HCT116 (cell line): Measurements from ENCODE around the gene APOM. TPM values are rescaled to one million over a fixed set of nuclear protein-coding genes. Genes with fewer than 3 reads are reported as not detected.

Source experiments
- ATAC-seq: fragments of 200-7000 bp; cut with Tn5 transposase; 2 replicates; pipeline ENCODE4 v1.9.1; 2020; ENCODE audit warnings: mild to moderate bottlenecking, moderate library complexity
- BruUV-seq: library from RNA; stranded (reverse); fragments of 400-500 nt; replicated peaks from 2 replicates; lab custom pipeline; 2021; lab: Mats Ljungman, UMichigan
- CTCF ChIA-PET: fragments of 300-600 bp; sonication (Branson Sonifier 250); formaldehyde crosslinking; loops from one replicate; lab custom pipeline; 2021; ENCODE audit warnings: antibody characterized with exemption; lab: Charles Lee
- POLR2A ChIA-PET: fragments of 300-600, 350-600 bp; sonication (Branson Sonifier 250); formaldehyde crosslinking; loops from one replicate; lab custom pipeline; 2021; ENCODE audit warnings: antibody characterized with exemption; lab: Charles Lee
- RAD21 ChIA-PET, 2 experiments: fragments of 300-600 bp; sonication (Branson Sonifier 250); formaldehyde crosslinking; loops; one replicate each; lab custom pipeline; 2023; ENCODE audit warnings: low total read pairs in 2 of 2; ENCODE audit not compliant: uncharacterized antibody in 2 of 2, unreplicated experiment in 2 of 2, low non-redundant PET in 1 of 2; lab: Charles Lee
- DNase-seq: peaks from one replicate; pipeline ENCODE4 v3.0.0-alpha.2; 2010; ENCODE audit warnings: low read depth, low spot score
- H2AFZ ChIP-seq: fragments of 200-600 bp; shearing (Covaris generic), sonication (generic); 2 replicates; pipeline ENCODE4 v1.6.1; 2017; ENCODE audit warnings: low read depth, mixed run types, mixed read lengths, antibody characterized with exemption, low read length; ENCODE audit not compliant: poor library complexity, severe bottlenecking
- H3K27ac ChIP-seq: 2 replicates; pipeline ENCODE4 v1.5.1; 2012; ENCODE audit warnings: low read depth, low read length
- H3K27me3 ChIP-seq: fragments of 200-600 bp; sonication (generic); 2 replicates; pipeline ENCODE4 v1.6.1; 2016; ENCODE audit warnings: mixed run types, low read length, mixed read lengths; ENCODE audit not compliant: insufficient read depth
- H3K36me3 ChIP-seq, 2 experiments: fragments of 200-500 bp in 1 of 2; fragments of 200-600 bp in 1 of 2; sonication (Bioruptor generic) in 1 of 2; sonication (generic) in 1 of 2; 2 replicates each; pipeline versions ENCODE4 v1.5.1 to v1.6.1; 2014 to 2016; ENCODE audit warnings: low read length in 2 of 2, inconsistent platforms in 1 of 2, mixed read lengths in 1 of 2, mixed run types in 1 of 2; ENCODE audit not compliant: insufficient read depth in 2 of 2, control insufficient read depth in 1 of 2
- H3K4me1 ChIP-seq, 2 experiments: fragments of 200-600 bp in 1 of 2; sonication (generic) in 1 of 2; 2 replicates each; pipeline versions ENCODE4 v1.5.1 to v1.6.1; 2012 to 2017; ENCODE audit warnings: low read length in 2 of 2, inconsistent platforms in 1 of 2, mild to moderate bottlenecking in 1 of 2, mixed read lengths in 1 of 2, mixed run types in 1 of 2, moderate library complexity in 1 of 2; ENCODE audit not compliant: insufficient read depth in 2 of 2, control insufficient read depth in 1 of 2
- H3K4me2 ChIP-seq: fragments of 200-600 bp; sonication (generic); 2 replicates; pipeline ENCODE4 v1.6.1; 2017; ENCODE audit warnings: mixed run types, low read length, mixed read lengths
- H3K4me3 ChIP-seq, 2 experiments: fragments of 200-600 bp in 1 of 2; sonication (generic) in 1 of 2; replicated peaks in 1 of 2; 2 replicates each; pipeline ENCODE4 v1.5.1; 2011 to 2016; ENCODE audit warnings: low read length in 2 of 2, control low read depth in 1 of 2, low read depth in 1 of 2, mild to moderate bottlenecking in 1 of 2, mixed read lengths in 1 of 2, mixed run types in 1 of 2
- H3K79me2 ChIP-seq: fragments of 200-600 bp; sonication (generic); 2 replicates; pipeline ENCODE4 v1.6.1; 2017; ENCODE audit warnings: mild to moderate bottlenecking, mixed run types, low read length, moderate library complexity, mixed read lengths; ENCODE audit not compliant: insufficient read depth
- H3K9ac ChIP-seq: fragments of 200-600 bp; sonication (generic); 2 replicates; pipeline ENCODE4 v1.6.1; 2016; ENCODE audit warnings: low read length, mixed read lengths
- H3K9me2 ChIP-seq: fragments of 200-600 bp; sonication (generic), shearing (Covaris generic); 2 replicates; pipeline ENCODE4 v1.6.1; 2017; ENCODE audit warnings: mixed run types, mild to moderate bottlenecking, moderate library complexity; ENCODE audit not compliant: insufficient read depth
- H3K9me3 ChIP-seq, 2 experiments: fragments of 200-500 bp in 1 of 2; fragments of 200-600 bp in 1 of 2; sonication (Bioruptor generic) in 1 of 2; sonication (generic) in 1 of 2; 2 replicates each; pipeline ENCODE4 v1.6.1; 2014 to 2017; ENCODE audit warnings: low read length in 2 of 2, mixed read lengths in 2 of 2, inconsistent platforms in 1 of 2, low read depth in 1 of 2, mild to moderate bottlenecking in 1 of 2, mixed run types in 1 of 2, moderate library complexity in 1 of 2; ENCODE audit not compliant: control insufficient read depth in 1 of 2, insufficient read depth in 1 of 2
- H4K20me1 ChIP-seq: fragments of 200-600 bp; sonication (generic), shearing (Covaris generic); 2 replicates; pipeline ENCODE4 v1.6.1; 2017; ENCODE audit warnings: mixed run types, mild to moderate bottlenecking, moderate library complexity; ENCODE audit not compliant: insufficient read depth
- ATF3 ChIP-seq: IDR thresholded peaks from 2 replicates; pipeline ENCODE4 v1.6.1; 2012
- CBX3 ChIP-seq: IDR thresholded peaks from 2 replicates; pipeline ENCODE4 v1.6.1; 2012; ENCODE audit warnings: low read depth
- EGR1 ChIP-seq: IDR thresholded peaks from 2 replicates; pipeline ENCODE4 v1.6.1; 2012; ENCODE audit warnings: low read depth
- RAD21 ChIP-seq: IDR thresholded peaks from 2 replicates; pipeline ENCODE4 v1.6.1; 2012; ENCODE audit warnings: low read depth, mild to moderate bottlenecking
- SIN3A ChIP-seq: IDR thresholded peaks from 2 replicates; pipeline ENCODE4 v1.6.1; 2012; ENCODE audit warnings: low read depth
- SRF ChIP-seq: IDR thresholded peaks from 2 replicates; pipeline ENCODE4 v1.6.1; 2012; ENCODE audit warnings: low read depth
- intact Hi-C: fragments of 100-400 bp; cut with micrococcal nuclease; formaldehyde crosslinking; loops from 2 replicates; pipeline ENCODE4 v1.10.0; 2022
- total RNA-seq: library from RNA; stranded (reverse); gene quantifications from one replicate; pipeline ENCODE4 v1.2.1, GENCODE V29; 2021; ENCODE audit not compliant: unreplicated experiment
- TF ChIP-seq, protein P1 (sequence below): IDR thresholded peaks from 2 replicates; pipeline ENCODE4 v1.6.1; 2012
- TF ChIP-seq, protein P2 (sequence below), 3 experiments: fragments of 200-600 bp in 1 of 3; sonication (generic) in 1 of 3; IDR thresholded peaks in 2 of 3; conservative IDR thresholded peaks in 1 of 3; 2 replicates each; pipeline ENCODE4 v1.5.1; 2012 to 2017; ENCODE audit warnings: low read depth in 2 of 3, low read length in 2 of 3, antibody characterized with exemption in 1 of 3, borderline replicate concordance in 1 of 3, control low read depth in 1 of 3, mild to moderate bottlenecking in 1 of 3, mixed read lengths in 1 of 3, mixed run types in 1 of 3, moderate library complexity in 1 of 3; ENCODE audit not compliant: insufficient read depth in 1 of 3

The APOM gene
- total RNA-seq, 1 experiment from 2014 or later = 2.2 TPM

DNA sequence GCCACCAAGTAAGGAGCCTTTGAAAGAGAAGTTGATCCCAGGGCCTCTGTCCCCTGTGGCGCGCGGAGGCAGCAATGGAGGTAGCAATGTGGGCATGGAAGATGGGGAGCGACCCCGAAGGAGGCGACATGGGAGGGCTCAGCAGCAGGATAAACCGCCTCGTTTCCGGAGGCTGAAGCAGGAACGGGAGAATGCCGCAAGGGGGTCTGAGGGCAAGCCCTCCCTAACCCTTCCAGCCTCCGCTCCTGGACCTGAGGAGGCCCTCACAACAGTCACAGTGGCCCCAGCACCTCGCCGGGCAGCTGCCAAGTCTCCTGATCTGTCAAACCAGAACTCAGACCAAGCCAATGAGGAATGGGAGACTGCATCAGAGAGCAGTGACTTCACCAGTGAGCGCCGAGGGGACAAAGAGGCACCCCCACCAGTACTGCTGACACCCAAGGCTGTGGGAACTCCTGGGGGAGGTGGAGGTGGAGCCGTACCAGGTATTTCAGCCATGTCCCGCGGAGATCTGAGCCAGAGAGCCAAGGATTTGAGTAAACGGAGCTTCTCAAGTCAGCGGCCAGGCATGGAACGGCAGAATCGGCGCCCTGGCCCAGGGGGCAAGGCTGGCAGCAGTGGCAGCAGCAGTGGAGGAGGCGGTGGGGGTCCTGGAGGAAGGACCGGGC is 23.3 kb upstream of the APOM start (continued):
- no peak for TF ChIP-seq SRF

DNA sequence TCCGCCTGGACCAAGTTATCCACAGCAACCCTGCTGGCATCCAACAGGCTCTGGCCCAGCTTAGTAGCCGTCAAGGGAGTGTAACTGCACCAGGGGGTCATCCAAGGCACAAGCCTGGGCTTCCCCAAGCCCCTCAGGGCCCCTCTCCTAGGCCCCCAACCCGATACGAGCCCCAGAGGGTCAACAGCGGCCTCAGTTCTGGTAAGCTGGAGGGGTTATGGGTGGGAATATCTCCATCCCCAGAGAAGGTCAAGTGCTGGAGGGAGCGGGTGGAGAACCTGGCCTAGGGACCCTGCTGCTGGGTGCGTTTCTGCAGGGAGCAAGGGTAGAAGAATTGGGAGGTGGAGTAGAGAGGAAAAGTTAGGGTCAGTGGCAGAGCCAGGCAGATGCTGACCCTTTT is 22.2 kb upstream of the APOM start:
- POLR2A ChIA-PET = no interaction called here

DNA sequence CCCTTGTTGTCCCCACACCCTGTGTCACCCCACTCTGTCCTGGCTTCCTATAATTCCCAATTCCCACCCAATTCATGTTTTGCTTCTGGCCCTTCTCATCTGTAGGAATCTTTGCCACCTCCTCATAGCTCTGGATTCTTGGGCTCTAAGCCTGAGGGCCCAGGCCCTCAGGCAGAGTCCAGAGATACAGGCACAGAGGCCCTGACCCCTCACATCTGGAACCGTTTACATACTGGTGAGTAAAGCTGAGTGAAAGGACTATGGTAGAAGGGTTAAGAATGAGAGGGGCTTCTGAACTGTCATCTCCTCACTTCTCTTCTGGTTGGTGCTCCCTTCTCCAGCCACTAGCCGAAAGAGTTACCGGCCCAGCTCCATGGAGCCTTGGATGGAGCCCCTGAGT is 21.6 kb upstream of the APOM start:
- DNase-seq = no peak
- POLR2A ChIA-PET = no interaction called here

More for the DNA sequence above, 22.2 kb upstream of the APOM start:
- intact Hi-C loops = no loop called here
- ChIA-PET CTCF (no interaction called here), RAD21 (no interaction called here)
- Histone ChIP-seq H4K20me1 (no peaks in the 10 kb centered on the region), H3K4me2 (no peak overlapping the region), H2AFZ (no peak overlapping the region), H3K36me3 (peaks cover 50 to 83% of the 10 kb centered on the region in 2 experiments), H3K27ac (no peak overlapping the region), H3K9me2 (no peaks in the 10 kb centered on the region), H3K9me3 (no peaks in the 10 kb centered on the region), H3K27me3 (no peaks in the 10 kb centered on the region), H3K4me3 (no peak overlapping the region)
- BruUV-seq = no TSS peak
- DNase-seq = no peak
- TF ChIP-seq RAD21 = no peak
- TF ChIP-seq, all 23 proteins: peak for 0
- H3K9ac ChIP-seq = no peak overlapping the region
- ATAC-seq = no peak
- no peaks in the 10 kb centered on the region for H3K4me1 ChIP-seq
- H3K79me2 ChIP-seq = peaks cover 50% of the 10 kb centered on the region; the same call in 1 of the 2 replicates

More for the DNA sequence above, 21.6 kb upstream of the APOM start:
- H3K4me2 ChIP-seq = no peak overlapping the region
- H3K27me3 ChIP-seq = no peaks in the 10 kb centered on the region
- peaks cover 45 to 79% of the 10 kb centered on the region in 2 experiments for H3K36me3 ChIP-seq
- intact Hi-C loops = no loop called here
- no peak overlapping the region for H2AFZ ChIP-seq
- peaks cover 46% of the 10 kb centered on the region; the same call in 1 of the 2 replicates for H3K79me2 ChIP-seq
- H4K20me1 ChIP-seq = no peaks in the 10 kb centered on the region
- H3K9me2 ChIP-seq = no peaks in the 10 kb centered on the region
- TF ChIP-seq, protein P1, sequence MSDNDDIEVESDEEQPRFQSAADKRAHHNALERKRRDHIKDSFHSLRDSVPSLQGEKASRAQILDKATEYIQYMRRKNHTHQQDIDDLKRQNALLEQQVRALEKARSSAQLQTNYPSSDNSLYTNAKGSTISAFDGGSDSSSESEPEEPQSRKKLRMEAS = no peak
- TF ChIP-seq SIN3A (no peak), CBX3 (no peak), EGR1 (no peak), ATF3 (no peak)
- TF ChIP-seq, protein P2, sequence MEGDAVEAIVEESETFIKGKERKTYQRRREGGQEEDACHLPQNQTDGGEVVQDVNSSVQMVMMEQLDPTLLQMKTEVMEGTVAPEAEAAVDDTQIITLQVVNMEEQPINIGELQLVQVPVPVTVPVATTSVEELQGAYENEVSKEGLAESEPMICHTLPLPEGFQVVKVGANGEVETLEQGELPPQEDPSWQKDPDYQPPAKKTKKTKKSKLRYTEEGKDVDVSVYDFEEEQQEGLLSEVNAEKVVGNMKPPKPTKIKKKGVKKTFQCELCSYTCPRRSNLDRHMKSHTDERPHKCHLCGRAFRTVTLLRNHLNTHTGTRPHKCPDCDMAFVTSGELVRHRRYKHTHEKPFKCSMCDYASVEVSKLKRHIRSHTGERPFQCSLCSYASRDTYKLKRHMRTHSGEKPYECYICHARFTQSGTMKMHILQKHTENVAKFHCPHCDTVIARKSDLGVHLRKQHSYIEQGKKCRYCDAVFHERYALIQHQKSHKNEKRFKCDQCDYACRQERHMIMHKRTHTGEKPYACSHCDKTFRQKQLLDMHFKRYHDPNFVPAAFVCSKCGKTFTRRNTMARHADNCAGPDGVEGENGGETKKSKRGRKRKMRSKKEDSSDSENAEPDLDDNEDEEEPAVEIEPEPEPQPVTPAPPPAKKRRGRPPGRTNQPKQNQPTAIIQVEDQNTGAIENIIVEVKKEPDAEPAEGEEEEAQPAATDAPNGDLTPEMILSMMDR (IDR thresholded peaks at IDR 0.05 in 2 of 3, conservative IDR thresholded peaks at IDR 0.05 in 1 of 3; ENCODE audit: borderline replicate concordance in 1 of 3, insufficient read depth in 1 of 3, low read depth in 2 of 3, low read length in 2 of 3) = no peak
- H3K27ac ChIP-seq = no peak overlapping the region
- no peaks in the 10 kb centered on the region for H3K9me3 ChIP-seq
- no peak for ATAC-seq
- no peak overlapping the region for H3K4me3 ChIP-seq
- RAD21 ChIA-PET = no interaction called here
- no TSS peak for BruUV-seq
- CTCF ChIA-PET = no interaction called here
- H3K9ac ChIP-seq = no peak overlapping the region
- H3K4me1 ChIP-seq = no peaks in the 10 kb centered on the region
